ENCODE results near the gene PCK2.

DNA sequence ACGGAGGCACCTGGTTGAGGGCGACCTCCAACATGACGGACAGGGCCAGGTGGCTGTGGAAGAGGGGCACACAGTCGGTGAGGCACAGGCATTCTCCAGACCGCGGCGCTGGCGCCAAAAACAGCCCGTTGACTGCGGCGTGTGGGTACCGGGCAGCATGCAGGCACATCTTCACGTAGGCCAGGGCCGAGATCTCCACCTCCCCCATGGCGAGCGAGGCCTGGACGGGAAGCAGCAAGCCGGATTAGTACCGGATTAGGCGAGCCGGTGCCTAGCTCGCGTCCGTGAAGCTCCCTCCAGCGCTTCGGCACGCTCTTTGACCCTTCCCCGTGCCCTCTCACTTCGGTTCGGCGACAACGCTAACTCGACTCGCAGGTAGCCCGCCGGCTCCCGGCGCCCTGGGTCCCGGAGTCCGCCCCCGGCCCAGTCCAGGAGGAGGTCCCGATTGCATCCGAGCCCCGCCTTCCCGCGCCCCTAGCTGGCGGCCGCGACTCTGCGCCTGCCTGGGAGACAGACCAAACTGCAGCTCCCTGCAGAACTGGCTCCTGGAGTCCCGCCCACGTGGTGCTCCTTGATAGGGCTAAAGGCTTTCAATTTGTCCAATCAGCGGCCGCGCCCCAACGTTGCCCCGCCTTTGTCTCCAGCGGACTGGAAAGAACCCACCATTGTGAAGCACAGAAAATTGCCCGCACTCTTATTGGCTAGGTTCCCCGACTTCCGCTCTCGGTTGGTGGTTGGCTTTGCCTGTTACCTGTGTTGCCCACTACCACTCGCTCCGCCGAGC lies 47.2 kb downstream of the PCK2 start, which contains the start of gene EMC9:
- TF ChIP-seq ZNF274 (IDR thresholded peaks at IDR 0.05; ENCODE audit: low read depth, low read length) (no peak), YY1 (IDR thresholded peaks at IDR 0.05; ENCODE audit: insufficient read depth, insufficient read length) (no peak), SUZ12 (IDR thresholded peaks at IDR 0.05; ENCODE audit: extremely low read depth, insufficient read depth, insufficient read length) (no peak)

Measured in NT2/D1 (cell line).